NK-92 treated with Interleukin-12 subunit alpha and Interleukin-12 subunit beta, amount 100 ng/mL, for 24 hours (cell line): ENCODE results near the gene IFT43.
"Not testable (repeated sequence)": the region's sequence is repeated elsewhere in the genome, so short reads cannot be mapped to it uniquely, and the experiment has no call there.

Source experiments
- DNase-seq: peaks from one replicate; lab custom pipeline; 2025; lab: John Stamatoyannopoulos, UW

Gene IFT43

DNA sequence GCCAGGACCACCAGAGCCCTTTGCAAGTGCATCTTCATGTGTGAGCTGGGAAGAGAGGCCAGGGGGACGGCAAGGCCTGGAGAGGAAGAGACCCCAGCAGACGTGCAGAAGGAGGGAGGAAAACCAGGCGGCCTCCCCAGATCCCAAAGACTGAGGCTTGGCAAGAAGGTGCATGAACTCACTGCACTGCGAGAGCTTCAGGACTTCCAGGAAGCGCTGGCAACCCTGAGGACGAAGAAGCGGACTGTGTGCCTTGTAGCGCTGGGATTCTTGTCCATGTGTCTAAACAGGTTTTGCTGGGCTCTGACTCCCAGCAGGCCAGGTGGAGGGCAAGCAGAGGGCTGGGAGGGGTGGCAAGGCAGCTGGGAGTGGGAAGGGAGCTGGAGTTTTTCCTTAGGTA is 4.7 kb upstream of the IFT43 start:
- DNase-seq = no peak

DNA sequence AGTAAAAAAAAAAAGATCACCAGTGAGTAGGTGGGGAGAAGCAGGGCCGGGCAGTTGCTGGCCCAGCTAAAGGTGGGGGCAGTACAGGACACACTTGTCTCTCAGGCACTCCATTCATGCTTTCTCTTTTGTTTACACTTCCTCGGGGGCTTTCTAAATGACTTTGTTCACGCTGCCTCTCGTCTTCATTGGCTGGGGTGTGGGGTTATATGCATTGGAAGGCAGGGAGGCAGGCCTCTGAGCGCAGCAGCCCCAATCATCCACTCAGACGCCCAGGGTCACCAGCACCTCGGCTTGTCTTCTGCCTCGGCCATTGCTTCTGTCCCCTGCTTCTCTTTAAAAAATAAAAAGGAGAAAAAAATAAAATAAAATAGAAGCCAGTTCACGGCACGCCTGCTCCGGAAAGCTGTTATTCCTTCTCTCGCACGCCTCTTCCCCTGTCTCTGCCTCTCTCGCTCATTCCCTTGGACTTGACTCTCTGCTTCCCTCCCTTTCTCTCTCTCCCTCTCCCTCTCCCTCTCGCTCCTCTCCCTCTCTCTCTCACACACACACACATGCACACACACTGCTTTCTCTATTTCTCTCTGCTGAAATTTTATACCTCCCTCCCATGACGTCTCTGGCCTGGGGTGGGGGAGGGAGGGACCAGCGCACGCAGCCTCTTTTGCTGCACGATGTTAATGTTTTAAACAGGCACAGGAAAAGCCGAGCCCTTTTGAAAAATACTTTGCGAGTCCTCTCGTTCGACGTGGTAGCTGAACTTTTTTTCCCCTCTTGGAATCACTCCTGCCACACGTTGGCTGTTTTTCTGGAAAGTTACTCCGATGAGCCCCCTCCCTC is 3.9 kb upstream of the IFT43 start, which contains the start of gene TGFB3:
TGFB3 (minus strand) TSS at position 570 of the 840 bp plus-strand sequence. CDS start 1,102 bp downstream, outside the sequence.
- DNase-seq = no peak

DNA sequence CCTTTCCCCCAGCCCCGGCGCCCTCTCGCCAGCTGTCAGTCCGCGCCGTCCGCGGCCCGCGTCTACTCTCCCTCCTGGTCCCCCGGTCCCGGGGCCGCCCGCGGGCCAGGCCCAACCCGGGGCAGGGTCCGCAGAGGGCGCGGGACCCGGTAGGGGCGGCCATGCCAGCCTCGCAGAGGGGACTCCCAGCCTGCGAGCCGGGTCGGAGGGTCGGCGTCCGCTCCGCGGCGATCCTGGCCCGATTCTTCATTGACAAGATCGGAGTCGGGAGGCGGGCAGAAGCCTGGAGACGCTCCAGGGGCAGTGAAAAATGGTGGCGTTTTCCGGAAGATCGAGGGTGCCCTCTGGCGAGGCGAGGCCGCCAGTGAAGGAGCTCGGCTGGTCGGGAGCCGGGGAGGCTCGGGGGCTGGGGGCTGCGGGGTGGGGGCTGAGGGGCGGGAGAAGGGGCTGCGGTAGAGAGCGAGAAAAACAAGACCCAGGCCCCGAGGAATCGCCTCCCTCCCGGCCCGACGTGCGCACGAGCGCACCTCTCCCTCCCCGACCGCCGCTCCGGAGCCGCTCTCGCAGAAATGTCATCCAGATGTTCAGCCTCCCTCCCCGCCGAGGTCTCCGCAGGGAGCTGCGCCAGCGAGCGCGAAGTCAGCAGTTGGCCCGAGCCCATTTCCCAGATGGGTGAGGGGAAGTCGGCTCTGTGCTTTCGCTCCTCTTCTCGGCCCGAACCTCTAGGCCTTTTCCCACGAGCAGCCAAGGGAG is 3.1 kb upstream of the IFT43 start:
- no peak for DNase-seq

DNA sequence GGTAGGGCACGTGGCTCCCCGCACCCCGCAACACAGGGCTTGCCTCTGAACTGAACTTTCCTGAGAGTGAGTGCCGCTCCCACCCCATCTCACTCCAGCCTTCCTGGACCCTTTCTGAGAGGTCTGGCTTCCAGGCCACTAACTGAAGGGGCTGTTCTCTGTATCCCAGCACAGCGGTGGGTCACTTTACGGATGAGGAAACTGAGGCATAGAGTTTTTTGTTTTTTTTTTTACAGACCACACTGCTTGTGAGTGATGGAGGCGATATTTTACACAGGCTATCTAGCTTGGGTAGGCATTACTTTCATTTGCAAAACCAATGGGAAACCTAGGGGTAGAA is 2.6 kb upstream of the IFT43 start:
- DNase-seq = no peak

DNA sequence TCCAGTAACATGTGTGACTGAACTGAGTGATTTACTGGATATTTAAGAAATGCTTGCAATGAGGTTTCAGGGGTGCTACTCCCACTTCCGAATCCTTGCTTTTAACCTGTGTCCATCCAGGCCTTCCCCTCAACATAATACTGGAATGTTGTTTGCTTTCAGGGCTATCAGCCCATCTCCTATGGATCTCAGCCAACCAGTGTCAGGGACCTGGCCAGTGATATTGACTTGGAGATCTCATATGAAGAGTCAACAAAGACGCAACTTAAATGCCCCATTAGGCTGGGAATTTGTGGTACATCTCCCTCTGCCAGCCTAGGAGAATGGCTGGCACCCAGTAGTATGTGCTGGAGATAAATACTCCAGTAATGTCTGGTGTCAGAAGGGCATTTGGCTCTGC is 889 bp upstream of the IFT43 start:
- no peak for DNase-seq

DNA sequence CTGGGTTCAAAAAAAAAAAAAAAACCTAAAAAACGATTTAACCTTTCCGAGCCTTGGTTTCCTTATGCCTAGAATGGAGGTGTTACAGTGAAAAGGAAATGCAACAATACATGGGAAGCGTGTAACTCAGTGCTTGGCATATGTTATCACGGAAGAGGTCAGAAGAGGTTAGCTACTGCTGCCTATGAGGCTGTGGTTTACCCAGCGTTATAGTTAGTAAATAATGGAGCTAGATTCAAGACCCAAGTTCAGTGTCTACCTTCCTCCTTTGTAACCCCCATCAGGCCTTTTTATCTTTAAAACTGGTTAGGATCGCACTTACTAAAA is 839 bp downstream of the IFT43 start:
- DNase-seq = no peak

DNA sequence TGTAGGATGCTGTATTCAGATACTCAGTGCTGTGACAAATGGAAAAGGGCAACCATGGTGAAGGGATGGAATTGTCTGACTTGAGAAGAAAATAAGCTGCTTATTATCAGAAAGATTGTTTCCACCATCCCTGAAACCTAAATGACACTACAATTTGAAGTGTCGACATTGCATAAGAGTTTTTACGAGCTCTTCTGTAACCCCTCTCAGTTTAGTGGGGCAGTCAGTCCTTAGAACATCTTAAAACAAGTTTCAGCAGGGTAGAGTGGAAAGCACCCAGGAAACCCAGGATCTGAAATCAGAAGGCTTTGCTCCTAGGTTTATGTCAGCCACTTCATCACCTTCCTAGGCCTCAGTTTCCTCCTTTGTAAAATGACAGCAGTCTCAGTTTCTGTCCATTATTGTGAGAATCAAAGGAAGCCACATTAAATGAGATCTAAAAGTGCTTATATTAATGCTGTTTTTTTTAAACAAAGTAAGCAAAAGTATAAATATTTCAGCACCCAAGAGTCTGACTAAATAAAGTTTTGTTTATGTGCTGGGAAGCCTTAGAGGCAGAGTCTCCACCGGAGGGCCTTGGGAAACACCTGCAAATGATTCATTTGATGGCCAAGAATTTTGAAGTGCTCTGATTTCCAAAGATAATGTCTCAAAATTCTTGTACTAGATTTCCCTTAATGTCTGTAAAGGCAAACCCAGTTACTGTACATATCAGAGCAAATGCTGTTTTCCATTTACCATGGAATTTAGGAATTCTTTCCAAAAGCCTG is 1.8 kb downstream of the IFT43 start:
- no peak for DNase-seq

DNA sequence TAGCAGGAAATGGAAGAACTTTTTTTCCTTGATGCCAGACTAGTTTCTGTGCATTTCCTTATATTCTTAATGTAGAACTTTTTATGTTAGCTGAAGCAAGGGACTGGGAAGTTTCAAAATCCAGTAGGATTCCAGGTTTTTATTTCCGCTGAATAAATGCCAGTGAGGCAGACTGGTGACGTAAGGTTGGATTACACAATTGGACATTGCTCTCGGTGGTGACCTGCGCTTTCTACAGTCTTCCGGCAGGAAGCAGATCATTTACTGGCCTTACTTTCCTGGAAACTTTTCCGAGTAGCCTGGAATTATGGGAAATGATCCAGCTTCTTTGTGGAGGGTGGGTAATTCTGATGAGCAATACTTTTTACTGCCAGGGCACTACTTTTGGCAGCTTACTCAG is 3.6 kb downstream of the IFT43 start:
- no peak for DNase-seq

DNA sequence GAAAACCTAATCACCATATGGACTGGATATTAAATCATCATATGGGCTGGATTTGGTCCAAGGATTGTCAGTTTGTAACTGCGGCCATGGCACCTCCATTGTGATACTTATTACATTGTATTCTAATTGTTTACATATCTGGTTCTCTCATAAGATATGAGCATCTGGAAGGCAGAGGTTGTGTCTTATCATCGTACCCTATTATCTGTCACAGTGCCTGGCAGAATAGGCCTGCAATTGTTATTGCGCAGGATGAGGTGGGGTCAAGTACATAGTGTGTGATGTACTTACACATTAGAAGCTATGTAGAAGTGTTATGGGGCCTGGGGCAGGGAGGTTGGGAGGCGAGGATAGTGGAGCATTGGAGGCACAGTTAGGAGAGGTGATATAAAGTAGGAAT is 4.7 kb downstream of the IFT43 start:
- DNase-seq = no peak

DNA sequence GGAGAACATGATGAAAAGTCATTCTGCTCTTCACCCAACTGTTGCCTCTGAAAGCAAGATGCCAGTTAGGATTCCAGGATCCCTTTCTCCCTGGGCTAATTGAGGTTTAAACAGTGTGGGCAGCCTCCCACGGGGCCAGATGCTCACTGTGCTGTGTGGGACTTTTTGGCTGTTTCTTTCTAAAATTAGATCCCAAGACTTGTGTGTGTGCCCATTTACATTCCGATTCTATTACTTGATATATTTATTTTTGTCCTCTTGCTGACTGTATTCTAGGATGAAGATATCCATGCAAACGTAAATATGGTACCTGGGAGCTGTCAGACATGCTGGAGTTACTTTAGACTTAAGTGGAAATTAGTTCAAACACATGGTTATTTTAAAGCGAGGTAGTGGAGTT is 6.2 kb downstream of the IFT43 start:
- no peak for DNase-seq

DNA sequence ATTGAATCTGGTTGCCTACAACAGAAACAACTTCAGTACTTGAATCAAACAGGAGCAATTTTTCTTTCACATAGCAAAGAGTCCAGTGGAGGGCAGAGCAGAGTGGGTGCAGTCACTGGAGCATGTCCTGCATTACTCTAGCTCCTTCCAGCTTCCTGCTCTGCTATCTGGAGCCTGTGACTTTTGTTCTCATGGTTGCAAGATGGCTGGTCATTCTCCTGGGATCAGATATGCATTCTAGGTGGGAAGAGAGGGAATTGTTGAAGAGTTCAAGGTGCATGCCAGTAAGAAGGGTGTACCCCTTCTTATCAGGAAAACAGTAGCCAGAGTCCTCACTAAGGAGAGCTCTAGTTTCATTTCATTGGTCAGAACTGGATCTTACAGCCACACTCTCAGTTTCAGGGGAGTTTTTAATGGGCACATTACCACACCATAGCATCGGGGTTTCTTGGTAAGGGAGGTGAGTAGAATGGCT is 8.0 kb downstream of the IFT43 start:
- no peak for DNase-seq

DNA sequence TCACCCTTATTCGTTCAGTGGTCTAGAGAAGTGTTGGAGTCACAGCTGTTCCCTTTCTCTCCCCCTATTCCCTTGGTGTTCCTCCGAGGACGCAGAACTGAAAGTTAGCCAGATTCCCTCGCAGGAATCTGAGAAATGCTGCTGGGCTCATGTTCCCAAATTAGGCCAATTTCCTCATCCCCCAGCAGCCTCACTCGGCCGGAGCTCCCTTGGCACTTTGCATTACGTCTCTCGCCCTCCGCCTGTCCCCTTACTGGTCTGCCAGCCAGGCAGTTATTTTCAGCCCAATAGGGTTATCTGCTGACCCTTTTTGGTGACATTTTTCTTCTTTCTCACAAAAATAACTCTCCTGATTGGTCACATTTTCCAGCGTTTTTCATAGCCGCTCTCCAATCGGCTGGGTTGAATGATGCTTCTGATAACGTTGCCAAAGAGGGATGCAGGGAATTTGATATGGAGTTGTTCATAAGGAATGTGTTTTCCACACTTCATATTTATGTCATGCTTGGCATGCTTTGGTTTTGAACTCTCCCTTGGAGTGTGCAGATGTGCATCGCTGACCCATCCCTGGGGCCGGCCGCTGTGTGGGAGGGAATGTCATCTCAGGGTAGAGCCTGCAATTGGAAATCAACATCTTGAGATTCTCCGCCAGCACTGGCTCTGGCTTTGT is 9.9 kb downstream of the IFT43 start:
- no peak for DNase-seq

DNA sequence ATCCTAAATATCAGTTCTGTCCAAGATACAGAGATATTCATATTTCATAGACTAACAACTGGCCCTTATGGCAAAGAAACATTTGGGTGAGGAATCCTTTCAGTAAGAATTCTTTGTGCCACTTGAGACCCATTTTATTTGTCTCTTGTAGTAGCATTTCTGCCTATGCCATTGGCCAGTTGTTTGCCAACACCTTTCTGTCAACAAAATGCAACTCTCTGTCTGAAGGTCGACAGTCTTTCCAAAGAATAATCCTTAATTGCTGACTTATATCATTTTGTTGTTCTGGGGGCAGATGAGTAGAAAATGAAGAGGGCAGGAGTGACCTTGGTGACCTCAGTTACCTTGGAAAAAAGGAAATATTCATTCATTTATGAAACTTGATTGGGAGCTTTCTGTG is 10.9 kb downstream of the IFT43 start:
- no peak for DNase-seq

DNA sequence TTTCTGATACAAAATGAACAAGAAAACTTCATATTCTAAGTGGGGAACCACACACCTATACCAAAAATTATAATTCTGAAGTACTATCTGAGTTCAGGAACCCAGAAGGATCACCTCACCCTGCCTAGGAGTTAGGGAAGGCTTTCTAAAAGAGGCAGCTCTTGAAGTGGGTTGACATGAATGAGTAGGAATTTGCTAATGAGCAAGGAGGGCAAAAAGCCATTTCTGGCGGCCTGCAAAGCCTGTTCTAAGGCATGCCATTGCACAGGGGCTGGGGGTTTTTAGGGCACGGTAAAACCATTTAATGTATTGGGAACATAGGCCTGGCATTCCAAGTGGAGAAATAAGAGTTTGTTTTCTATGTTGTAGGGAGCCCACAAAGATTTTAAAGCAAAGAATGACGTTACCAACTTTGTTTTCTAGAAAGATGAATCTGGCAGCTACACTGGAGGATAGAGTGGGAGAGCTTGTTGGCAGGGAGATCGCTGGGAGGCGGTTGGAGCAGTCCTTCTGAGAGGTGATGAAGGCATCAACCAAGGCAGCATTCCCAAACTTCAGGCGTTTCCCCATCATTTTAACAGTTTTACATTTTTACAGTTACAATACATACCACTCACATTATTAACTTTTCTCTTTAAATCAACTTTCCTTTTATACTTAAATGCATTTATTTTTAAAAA is 14.1 kb downstream of the IFT43 start:
- DNase-seq = no peak

DNA sequence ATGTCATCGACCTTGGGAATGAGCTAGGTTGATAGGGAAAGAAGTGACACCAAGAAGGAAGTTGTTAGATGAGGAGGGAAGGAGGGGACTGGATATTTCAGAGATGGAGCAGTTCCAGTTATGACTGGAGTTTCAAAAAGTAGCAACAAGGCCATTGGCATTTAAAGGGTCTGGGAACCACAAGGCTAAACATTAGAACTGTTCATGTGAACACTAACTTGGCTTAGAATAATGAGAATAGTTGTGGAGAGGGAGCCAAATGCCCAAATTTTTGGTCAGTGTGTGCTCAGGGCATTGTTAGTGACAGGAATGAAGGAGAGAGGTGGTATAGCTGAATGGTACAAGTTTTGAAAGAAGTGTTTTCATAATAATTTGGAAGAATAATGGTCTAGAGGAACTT is 16.8 kb downstream of the IFT43 start:
- no peak for DNase-seq

DNA sequence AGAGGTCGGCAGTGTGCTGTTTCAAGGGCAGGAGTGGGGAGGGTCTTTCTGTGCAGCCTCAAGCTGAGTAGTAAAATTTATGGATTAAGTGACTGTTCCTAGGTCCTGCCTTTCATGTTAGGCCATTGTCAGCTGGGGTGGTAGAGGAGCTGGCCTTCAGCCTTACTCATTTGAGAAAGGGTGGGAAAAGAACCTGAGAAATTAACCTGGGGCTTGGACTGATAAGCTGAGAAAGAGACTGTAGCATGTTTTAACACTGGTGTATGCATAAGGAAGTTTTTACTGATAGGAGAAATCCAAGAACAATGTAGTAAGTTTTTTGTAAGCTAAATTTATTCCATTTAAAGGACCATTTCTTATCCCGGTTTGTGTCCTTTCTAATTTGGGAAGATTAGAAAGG is 20.7 kb downstream of the IFT43 start:
- no peak for DNase-seq

DNA sequence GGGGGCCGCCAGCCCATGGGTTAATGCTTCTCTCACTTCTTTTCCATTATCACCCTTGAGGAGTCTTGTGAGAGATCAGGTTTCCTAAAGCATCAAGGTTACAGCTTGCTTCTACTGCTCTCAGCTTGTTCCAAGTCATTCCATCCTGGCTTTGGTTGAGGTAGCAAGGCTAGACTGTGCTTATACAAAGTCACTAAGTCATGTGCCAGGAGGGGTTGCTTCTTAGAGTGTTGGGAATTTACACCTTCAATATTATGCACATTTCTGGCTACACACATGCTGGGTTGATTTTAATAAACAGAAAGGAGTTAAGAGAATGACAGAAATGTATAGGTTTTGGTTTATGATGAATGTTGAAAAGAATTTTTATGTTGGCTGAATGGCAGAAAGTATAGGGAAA is 21.8 kb downstream of the IFT43 start:
- DNase-seq = no peak

DNA sequence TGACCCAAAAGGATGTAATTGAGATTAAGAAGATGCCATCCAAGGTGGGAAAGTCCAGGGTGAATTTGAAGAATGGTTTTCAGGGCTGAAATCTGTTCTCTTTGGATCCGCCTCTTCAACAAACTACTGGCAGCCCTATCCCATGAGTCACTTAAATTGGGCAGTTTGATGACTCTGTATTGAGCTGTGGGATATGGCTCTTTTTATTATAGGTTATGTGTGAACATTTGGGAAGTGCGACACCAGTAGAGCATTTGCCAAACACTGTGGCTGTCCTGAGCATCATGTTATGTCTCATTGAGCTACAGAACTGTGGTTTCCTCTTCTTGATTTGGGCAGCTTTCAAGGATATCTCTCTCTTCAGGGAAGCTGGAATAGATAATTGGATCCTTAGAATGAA is 22.3 kb downstream of the IFT43 start:
- no peak for DNase-seq

DNA sequence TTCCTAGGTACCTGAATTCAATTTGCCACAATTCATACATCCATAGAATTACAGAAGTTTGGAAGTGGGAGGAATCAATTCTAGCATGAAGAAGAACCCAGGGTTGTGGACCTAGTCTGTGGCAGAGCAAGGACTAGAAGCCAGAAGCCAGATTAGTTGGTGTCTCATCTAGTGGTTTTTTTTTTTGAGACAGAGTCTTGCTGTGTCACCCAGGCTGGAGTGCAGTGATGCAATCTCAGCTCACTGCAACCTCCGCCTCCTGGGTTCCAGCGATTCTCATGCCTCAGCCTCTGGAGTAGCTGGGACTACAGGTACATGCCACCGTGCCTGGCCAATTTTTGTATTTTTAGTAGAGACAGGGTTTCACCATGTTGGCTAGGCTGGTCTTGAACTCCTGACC is 24.1 kb downstream of the IFT43 start:
- not testable (repeated sequence) for DNase-seq

DNA sequence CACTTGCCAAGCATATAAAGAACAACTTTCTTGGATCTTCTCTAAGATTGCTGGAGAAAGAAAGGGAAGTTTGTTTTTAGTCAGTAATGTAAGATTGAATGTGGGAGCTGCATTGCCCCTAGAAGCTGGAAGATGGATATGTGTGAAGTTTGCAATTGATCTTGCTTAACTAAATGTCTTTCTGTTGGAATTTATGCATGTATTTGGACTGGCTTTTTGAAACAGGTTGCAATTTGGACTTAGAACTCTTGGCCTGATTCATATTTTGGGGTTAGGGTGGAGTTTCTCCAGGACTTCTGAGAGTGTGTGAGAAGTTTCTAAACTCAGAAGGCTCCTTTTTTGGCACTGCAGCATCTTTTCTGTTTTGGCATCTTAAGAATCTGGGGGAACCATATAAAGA is 26.4 kb downstream of the IFT43 start:
- DNase-seq = no peak

DNA sequence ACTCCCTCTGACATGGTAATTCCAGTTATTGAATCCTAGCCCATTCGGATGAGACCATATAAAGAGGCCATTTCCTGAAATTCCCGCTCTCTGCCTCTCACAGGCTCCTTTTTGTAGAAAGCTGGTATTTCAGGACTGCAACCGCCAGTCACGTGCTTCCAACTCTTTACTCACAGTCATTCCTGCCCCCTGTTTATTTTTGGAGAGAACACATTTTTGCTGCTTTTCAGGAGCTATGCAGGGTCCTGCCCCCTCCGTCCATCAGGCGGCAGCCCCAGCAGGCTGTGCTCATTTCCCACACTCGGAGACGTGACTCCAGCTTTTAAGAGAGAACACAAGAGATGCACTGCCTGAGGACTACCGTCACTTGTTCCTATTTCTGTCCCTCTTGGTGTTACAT is 26.8 kb downstream of the IFT43 start:
- no peak for DNase-seq

DNA sequence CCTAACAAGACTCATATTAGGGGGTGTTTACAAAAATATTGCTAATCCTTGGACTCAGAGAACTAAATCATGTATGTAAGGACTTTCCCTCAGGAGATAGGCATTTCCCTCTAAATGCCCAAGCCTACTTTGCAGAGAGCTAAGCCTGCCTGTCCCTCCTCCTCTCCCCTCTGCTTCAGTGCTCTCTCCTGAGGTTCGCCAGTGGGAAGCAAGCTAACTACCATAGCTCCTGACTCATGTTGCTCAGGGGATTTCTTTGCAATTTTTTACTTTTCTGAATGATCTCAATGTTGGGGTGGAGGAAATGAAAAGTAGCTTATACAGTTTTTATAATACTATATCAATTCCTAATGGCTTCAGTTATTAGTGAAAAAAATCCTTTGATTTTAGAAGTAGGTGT is 29.6 kb downstream of the IFT43 start:
- DNase-seq = no peak
